Measurements from ENCODE around the gene VPS11.
"Not testable (repeated sequence)": the region's sequence is repeated elsewhere in the genome, so short reads cannot be mapped to it uniquely, and the experiment has no call there.

DNA sequence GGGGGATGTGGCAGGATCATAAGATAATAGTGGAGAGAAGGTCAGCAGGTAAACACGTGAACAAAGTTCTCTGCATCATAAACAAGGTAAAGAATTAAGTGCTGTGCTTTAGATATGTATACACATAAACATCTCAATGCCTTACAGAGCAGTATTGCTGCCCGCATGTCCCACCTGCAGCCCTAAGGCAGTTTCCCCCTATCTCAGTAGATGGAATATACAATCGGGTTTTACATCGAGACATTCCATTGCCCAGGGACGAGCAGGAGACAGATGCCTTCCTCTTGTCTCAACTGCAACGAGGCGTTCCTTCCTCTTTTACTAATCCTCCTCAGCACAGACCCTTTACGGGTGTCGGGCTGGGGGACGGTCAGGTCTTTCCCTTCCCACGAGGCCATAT lies 28.1 kb upstream of the VPS11 start:
- not testable (repeated sequence) for TF ChIP-seq CTCF (conservative IDR thresholded peaks at IDR 0.05; ENCODE audit: low read length); EZH2phosphoT487 (IDR thresholded peaks at IDR 0.05; ENCODE audit: borderline replicate concordance)
